NCI-H2081 treated with DMSO at 0.1 percent for 48 hours (cell line): ENCODE measurements around the gene DUT.
"Not testable (repeated sequence)": the region's sequence is repeated elsewhere in the genome, so short reads cannot be mapped to it uniquely, and the experiment has no call there.

ENCODE experiments used
- DNase-seq: peaks from one replicate; lab custom pipeline; 2025; lab: John Stamatoyannopoulos, UW

Gene DUT

GRCh38 chr15:48330855-48331795 is at the start of gene DUT:
Gene DUT, plus strand, starts transcription at chr15:48331429. Its CDS starts 87 bp downstream, at chr15:48331516.
- DNase-seq = no peak

GRCh38 chr15:48281674-48282073 is 49.6 kb upstream of the DUT start:
- DNase-seq = no peak

GRCh38 chr15:48282216-48282615 is 49.0 kb upstream of the DUT start:
- no peak for DNase-seq

GRCh38 chr15:48283396-48284145 is 47.7 kb upstream of the DUT start:
- DNase-seq = no peak

DNA sequence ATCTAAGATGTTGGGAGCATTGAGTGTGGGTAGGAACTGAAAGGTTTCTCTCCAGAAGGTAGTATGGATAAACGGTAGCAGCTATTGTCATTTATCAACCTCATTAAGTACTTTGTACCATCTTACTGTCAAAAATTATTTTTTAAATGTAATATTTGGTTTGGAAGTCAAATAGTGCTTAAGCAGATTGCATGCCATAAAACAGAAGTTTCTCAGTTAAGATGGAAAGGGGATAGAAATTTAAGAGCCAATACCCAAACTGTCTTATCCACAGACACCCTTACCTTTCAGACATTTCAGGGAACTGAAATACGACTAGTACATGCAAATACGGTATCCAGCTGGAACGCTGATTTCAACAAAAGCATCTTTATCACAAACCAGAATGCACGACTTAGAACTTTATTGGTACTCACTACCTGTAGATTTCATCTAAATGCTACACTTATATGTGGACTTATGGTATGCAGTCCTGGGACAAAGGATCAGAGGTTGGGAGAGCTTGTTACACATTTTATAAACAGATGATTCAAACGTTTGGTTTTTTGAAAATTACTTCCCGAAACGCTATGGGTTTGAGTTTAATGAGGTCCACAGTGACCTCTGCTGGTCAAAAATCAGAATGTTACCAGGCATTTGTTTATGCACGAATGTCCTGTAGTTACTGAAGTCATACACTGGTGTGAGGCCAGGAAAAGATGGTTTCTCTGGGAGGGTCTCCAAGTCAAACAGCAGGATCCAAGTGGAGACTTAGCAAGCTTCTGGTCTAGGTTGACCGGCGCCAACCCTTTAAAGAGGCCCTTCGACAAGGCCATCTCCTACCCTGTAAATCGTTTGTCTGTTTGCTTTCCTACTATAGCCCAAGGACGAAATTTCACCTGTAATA is 45.7 kb upstream of the DUT start:
- peak; percentile 64 for DNase-seq

DNA sequence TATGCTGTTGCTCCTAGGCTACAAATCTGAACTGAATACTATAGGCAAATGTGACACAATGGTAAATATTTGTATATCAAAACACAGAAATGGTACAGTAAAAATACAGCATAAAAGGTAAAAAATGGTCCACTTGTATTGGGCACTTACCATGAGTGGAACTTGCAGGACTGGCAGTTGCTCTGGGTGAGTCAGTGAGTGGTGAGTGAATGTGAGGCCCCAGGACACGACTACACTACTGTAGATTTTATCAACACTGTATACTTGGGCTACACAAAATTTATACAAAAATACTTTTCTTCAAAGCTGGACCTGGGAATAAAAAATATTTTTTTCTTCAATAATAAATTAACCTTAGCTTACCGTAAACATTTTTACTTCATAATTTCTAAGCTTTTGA is 41.6 kb upstream of the DUT start:
- DNase-seq = no peak

DNA sequence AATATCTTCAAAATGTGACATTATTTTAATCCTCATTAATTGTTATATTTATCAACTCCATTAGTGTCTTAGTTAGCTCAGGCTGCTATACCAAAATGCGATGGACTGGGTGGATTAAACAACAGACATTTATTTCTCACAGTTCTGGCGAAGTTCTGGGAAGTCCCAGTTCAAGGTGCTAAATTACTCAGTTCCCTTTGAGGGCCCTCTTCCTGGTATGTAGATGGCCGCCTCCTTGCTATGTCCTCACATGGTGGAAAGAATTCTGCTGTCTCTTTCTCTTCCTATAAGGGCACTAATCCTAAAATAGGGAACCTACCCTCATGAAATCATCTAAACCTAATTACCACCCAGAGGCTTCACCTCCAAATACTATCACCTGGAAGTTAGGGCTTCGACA is 38.8 kb upstream of the DUT start:
- DNase-seq = no peak

DNA sequence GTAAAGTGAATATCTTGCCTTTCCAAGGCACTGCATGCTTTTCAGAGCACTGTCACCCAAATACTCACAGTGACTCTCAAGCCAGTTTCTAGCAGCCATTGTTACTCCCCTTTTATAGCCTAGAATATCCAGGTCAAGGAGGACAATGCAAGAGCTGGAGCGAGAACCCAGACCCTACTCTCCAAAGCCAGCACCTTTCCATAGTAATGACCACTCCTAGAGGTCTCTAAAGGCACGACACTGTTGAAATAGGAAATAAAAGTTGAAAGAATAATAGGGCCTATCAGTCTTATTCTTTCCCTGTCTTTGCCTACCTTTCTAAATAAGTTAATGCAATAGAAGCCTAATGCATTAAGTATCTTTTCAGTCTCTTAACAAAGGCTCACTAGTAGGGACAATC is 33.6 kb upstream of the DUT start:
- DNase-seq = no peak

DNA sequence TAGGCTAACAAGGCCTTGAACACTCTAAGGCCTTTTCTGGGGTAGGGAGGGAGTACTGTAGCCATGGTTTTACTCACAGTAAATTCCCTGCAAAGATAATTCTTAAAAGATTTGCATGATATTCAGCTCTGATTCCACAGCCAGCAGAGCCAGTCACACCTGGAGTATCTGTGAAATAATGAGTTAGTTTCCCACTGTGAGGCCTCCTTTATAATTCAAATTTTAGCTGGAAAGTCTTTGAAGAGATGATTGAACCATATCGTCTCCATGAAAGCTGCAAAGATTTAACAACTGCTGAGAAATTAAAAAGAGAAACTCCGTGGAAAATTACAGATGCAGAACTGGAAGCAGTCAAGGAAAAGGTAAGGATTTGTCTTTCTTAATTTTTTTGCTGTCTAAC is 32.3 kb upstream of the DUT start:
- DNase-seq = no peak

- no peak for DNase-seq
These were observed 31.2 kb upstream of the DUT start for GRCh38 chr15:48300038-48300437.

GRCh38 chr15:48304398-48304797 is 26.8 kb upstream of the DUT start:
- no peak for DNase-seq

DNA sequence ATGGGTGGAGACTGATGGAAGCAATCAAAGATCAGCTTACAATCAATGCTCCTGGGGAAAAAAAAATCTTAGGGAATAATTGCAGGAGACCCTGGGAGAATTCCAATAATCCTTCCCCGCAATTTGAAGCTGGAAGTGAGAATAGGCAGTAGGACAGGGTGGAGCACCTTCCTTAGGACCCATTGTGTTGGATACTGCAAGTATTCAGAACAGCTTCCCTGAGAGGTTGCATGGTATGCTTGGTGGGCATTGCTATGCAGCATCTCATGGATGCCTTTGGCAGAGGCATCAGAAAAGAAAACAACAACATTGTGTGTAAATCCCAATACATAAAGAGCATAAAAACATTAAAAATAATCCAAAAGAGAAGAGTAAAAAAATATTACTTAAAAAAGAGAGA is 24.6 kb upstream of the DUT start:
- no peak for DNase-seq

- no peak for DNase-seq
These were observed 23.6 kb upstream of the DUT start for GRCh38 chr15:48307586-48307985.

- DNase-seq = no peak
These were observed 21.5 kb upstream of the DUT start for GRCh38 chr15:48309740-48310139.

GRCh38 chr15:48313216-48313615 is 18.0 kb upstream of the DUT start:
- no peak for DNase-seq

- DNase-seq = no peak
These were observed 16.2 kb upstream of the DUT start for GRCh38 chr15:48315041-48315440.

DNA sequence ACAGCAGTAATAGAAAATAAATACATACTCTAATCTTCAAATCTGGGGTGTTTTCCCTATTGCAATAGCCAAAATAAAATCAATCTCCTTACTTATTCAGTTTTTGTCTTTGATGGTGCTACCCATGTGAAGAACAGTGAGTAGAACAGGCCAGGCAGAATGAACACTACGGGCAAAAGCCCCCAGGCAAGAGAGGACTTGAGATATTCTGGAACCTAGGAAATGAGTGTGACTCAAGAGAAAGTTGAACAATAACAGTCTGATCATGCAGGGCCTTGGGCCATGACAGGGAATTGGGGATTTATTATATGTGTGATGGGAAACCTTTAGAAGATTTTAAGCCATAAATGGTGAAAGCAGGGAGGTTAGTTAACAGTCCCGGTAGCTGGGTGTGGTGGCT is 14.0 kb upstream of the DUT start:
- DNase-seq = no peak

- DNase-seq = no peak
These were observed 13.1 kb upstream of the DUT start for GRCh38 chr15:48318131-48318530.

GRCh38 chr15:48323294-48323693 is 7.9 kb upstream of the DUT start:
- DNase-seq = no peak

DNA sequence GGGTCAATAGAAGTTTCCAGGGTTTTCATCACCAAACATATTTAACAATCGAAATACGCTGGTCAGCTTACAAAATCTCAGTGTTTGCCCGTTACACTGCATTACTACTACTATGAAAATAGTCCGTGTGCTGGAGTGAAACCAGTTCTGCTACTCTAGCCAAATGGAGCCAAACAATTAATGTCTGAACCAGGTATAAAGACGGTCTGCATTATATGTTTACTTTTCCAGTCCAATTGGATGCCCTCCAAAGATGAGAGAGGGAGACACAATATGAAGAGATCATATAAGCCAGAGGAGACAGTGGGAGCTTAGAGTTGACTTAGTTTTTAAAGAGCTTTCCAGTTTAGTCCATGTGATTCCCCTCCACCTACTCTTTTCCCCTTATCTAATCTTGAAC is 6.3 kb upstream of the DUT start:
- no peak for DNase-seq

- no peak for DNase-seq
These were observed 5.8 kb upstream of the DUT start for GRCh38 chr15:48325400-48325799.

- DNase-seq = not testable (repeated sequence)
These were observed 5.0 kb upstream of the DUT start for GRCh38 chr15:48326180-48326579.
